ENCODE measurements around the gene SLC16A12.
"Not testable (repeated sequence)": the region's sequence is repeated elsewhere in the genome, so short reads cannot be mapped to it uniquely, and the experiment has no call there.

SLC16A12 gene

DNA sequence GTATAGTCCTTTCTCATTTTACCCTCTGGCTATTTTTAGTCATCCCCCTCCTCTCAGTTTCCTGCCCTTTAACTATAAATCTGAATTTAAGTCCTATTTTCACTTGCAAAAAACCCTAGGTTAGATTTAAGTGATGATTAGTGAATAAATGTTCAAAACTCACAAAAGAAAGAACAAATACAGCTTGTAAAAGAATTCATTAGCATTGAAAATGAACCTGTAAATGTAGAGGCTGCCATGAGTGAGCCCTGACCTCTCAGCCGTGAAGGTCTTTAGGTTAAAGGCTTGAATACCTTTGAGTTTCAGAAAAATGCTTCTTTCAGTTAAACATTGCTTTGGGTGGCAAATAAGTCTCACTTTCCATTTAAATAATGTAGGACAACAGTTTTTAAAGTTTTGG, 2.0 kb upstream of the SLC16A12 start:
- DNase-seq (ENCODE audit: low read depth) = no peak
- H3K4me3 ChIP-seq (ENCODE audit: low read depth, low read length) = no peak overlapping the region
- TF ChIP-seq CTCF (IDR thresholded peaks at IDR 0.05; ENCODE audit: control insufficient read depth, extremely low read depth, insufficient read depth) = no peak

GRCh38 chr10:89536013-89536354, 590 bp upstream of the SLC16A12 start:
- no peak overlapping the region for H3K4me3 ChIP-seq (ENCODE audit: low read depth, low read length)
- no peak for TF ChIP-seq CTCF (IDR thresholded peaks at IDR 0.05; ENCODE audit: control insufficient read depth, extremely low read depth, insufficient read depth)
- DNase-seq (ENCODE audit: low read depth) = no peak

- TF ChIP-seq CTCF (IDR thresholded peaks at IDR 0.05; ENCODE audit: control insufficient read depth, extremely low read depth, insufficient read depth) = no peak
- H3K4me3 ChIP-seq (ENCODE audit: low read depth, low read length) = no peak overlapping the region
- DNase-seq (ENCODE audit: low read depth) = no peak
Observed at GRCh38 chr10:89534826-89535166, 598 bp downstream of the SLC16A12 start.

- H3K4me3 ChIP-seq (ENCODE audit: low read depth, low read length) = no peak overlapping the region
- TF ChIP-seq CTCF (IDR thresholded peaks at IDR 0.05; ENCODE audit: control insufficient read depth, extremely low read depth, insufficient read depth) = no peak
- DNase-seq (ENCODE audit: low read depth) = no peak
Observed at GRCh38 chr10:89532476-89532875, 2.9 kb downstream of the SLC16A12 start.

DNA sequence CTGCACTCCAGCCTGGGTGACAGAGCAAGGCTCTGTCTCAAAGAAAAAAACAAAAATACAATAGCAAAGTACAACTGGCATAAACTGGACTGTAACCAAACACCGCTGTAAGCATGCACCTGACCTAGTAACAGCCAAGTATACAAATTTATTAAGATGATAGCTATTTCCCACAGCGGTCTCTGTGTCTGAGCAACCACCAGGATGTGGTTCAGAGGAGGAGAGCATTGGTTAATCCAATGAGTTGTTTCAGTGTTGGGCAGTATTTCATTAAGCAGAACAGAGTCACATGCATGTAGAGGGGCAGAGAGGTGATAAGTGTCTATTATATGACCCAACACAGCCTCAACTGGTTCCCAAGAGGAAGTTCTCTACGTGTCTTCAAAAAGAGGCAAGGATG, 4.0 kb downstream of the SLC16A12 start:
- no peak overlapping the region for H3K4me3 ChIP-seq (ENCODE audit: low read depth, low read length)
- no peak for TF ChIP-seq CTCF (IDR thresholded peaks at IDR 0.05; ENCODE audit: control insufficient read depth, extremely low read depth, insufficient read depth)
- no peak for DNase-seq (ENCODE audit: low read depth)

DNA sequence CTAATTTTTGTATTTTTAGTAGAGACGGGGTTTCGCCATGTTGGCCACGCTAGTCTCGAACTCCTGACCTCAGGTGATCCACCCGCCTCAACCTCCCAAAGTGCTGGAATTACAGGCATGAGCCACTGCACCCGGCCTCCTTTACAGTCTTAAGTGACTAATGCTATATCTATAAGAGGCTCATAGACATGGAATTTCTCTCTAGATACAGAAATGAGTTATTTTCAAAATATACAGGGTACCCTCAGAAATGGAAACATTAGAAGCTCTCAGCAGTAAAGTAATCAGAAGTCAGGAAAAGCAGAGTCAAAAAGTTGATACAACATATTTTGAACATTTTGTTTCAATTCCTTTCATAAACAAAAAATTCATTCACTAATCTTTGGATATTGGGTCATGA, 5.7 kb downstream of the SLC16A12 start:
- not testable (repeated sequence) for DNase-seq (ENCODE audit: low read depth); H3K4me3 ChIP-seq (ENCODE audit: low read depth, low read length)

- DNase-seq (ENCODE audit: low read depth) = no peak
- no peak for TF ChIP-seq CTCF (IDR thresholded peaks at IDR 0.05; ENCODE audit: control insufficient read depth, extremely low read depth, insufficient read depth)
- no peak overlapping the region for H3K4me3 ChIP-seq (ENCODE audit: low read depth, low read length)
Observed at GRCh38 chr10:89526358-89526757, 9.0 kb downstream of the SLC16A12 start.

DNA sequence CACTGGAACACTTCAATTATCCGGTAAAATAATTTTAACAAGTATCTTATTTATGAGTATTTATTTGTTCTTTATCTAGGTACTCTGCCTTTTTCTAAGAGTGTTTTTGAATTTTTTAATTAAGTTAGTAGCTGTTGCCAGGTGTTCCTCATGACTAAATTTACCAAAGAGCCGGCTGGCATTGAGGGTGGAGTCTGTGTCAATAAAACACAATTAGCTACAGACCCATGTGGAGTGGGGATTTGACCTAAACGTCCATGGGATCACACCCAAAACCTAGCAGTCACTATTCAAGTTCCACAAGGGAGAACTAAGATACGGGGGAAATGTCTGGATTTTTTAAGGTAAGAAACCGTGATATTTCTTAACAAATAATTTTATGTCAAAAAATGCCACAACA, 9.8 kb downstream of the SLC16A12 start:
- no peak overlapping the region for H3K4me3 ChIP-seq (ENCODE audit: low read depth, low read length)
- no peak for DNase-seq (ENCODE audit: low read depth)
- TF ChIP-seq CTCF (IDR thresholded peaks at IDR 0.05; ENCODE audit: control insufficient read depth, extremely low read depth, insufficient read depth) = no peak

Measured in LNCaP clone FGC (cell line).